ENCODE results near the gene PSD4. TPM values are rescaled to one million over a fixed set of nuclear protein-coding genes. Genes with fewer than 3 reads are reported as not detected.
A peak's percentile ranks its signal among the peaks of the same experiment; 100 is the strongest.

The PSD4 gene
- total and polyA plus RNA-seq, 12 donors = 19.2 to 164 (median 70.5) TPM

DNA sequence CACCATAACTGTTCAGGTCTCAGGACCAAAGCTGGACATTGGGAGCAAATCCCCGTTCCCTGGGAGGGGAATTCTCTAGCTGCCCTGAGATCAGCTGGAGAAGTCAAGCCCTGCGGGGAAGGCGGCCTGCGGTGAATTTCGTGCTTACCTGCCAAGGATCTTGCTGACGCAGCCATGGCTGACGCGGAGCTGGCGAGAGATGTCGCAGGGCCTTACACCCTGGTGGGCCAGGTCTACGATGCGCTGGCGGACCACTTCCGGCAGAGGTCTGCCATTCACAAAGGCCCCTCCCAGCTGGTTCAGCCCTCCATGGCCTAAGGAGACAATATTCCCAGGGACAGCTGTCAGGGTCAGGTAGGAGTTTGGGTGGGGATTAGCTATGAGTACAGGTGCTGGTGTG is 72.8 kb downstream of the PSD4 start:
- Histone ChIP-seq H3K9me3 (replicated peaks in 1 of 3) (no peaks in the 10 kb centered on the region), H3K36me3 (replicated peaks in 1 of 2) (no peaks in the 10 kb centered on the region), H3K4me3 (no peak overlapping the region), H3K27ac (no peak overlapping the region), H3K27me3 (no peaks in the 10 kb centered on the region), H3K4me1 (replicated peaks in 1 of 2) (peaks cover 4 to 7% of the 10 kb centered on the region in 2 donors)
- intact Hi-C loops (cut with DNase I) = loop anchor here (5.0 kb wide), 2 partner anchors 39 to 126 kb away; no protein-coding TSS in a partner anchor
- TF ChIP-seq POLR2A (IDR thresholded peaks at IDR 0.05) (no peak), CTCF (IDR thresholded peaks at IDR 0.05) (no peak)
- 90% methylated on average over 12 to 14 of the region's 14 CpGs for WGBS, 4 donors
- no peak for DNase-seq

- WGBS, 4 donors = 41 to 53% (median 50%) methylated on average over 9 to 10 of the region's 10 CpGs
- Histone ChIP-seq H3K27ac (no peak overlapping the region), H3K36me3 (replicated peaks in 1 of 2) (no peaks in the 10 kb centered on the region), H3K27me3 (no peaks in the 10 kb centered on the region), H3K4me1 (replicated peaks in 1 of 2) (peaks cover 0 to 4% of the 10 kb centered on the region in 2 donors), H3K9me3 (replicated peaks in 1 of 3) (no peaks in the 10 kb centered on the region), H3K4me3 (no peak overlapping the region)
- intact Hi-C loops (cut with DNase I) = loop anchor here (2.0 to 5.0 kb wide), 3 partner anchors 42 to 123 kb away; no protein-coding TSS in a partner anchor
- no peak for TF ChIP-seq POLR2A (IDR thresholded peaks at IDR 0.05)
- TF ChIP-seq CTCF (IDR thresholded peaks at IDR 0.05) = peak; percentile 82 to 97 (median 92)
- DNase-seq = peak; percentile 79 to 93 (median 86)
Observed at GRCh38 chr2:113248997-113249770, 75.4 kb downstream of the PSD4 start.

- TF ChIP-seq CTCF (IDR thresholded peaks at IDR 0.05) (no peak), POLR2A (IDR thresholded peaks at IDR 0.05) (no peak)
- no peaks in the 10 kb centered on the region for H3K36me3 ChIP-seq (replicated peaks in 1 of 2)
- DNase-seq = no peak
- H3K4me3 ChIP-seq = no peak overlapping the region
- WGBS, 4 donors = 71 to 82% (median 75%) methylated on average over 7 of the region's 7 CpGs
- H3K27ac ChIP-seq = no peak overlapping the region
- H3K4me1 ChIP-seq (replicated peaks in 1 of 2) = peaks cover 0 to 4% of the 10 kb centered on the region in 2 donors
- H3K9me3 ChIP-seq (replicated peaks in 1 of 3) = no peaks in the 10 kb centered on the region
- H3K27me3 ChIP-seq = no peaks in the 10 kb centered on the region
- intact Hi-C loops (cut with DNase I) = no loop called here
Observed at GRCh38 chr2:113251118-113251517, 77.3 kb downstream of the PSD4 start.

- peaks cover 0 to 4% of the 10 kb centered on the region in 2 donors for H3K4me1 ChIP-seq (replicated peaks in 1 of 2)
- intact Hi-C loops (cut with DNase I) = no loop called here
- H3K36me3 ChIP-seq (replicated peaks in 1 of 2) = no peaks in the 10 kb centered on the region
- WGBS, 4 donors = 81 to 95% (median 86%) methylated on average over 3 of the region's 3 CpGs
- H3K9me3 ChIP-seq (replicated peaks in 1 of 3) = no peaks in the 10 kb centered on the region
- no peak overlapping the region for H3K27ac ChIP-seq
- no peak for TF ChIP-seq CTCF (IDR thresholded peaks at IDR 0.05)
- no peak for TF ChIP-seq POLR2A (IDR thresholded peaks at IDR 0.05)
- H3K27me3 ChIP-seq = no peaks in the 10 kb centered on the region
- DNase-seq = no peak
- no peak overlapping the region for H3K4me3 ChIP-seq
Observed at GRCh38 chr2:113252047-113252590, 78.3 kb downstream of the PSD4 start.

Measured in adrenal gland (tissue), 12 donors.